A549 (cell line): ENCODE measurements around the gene OBSL1. TPM values are rescaled to one million over a fixed set of nuclear protein-coding genes. Genes with fewer than 3 reads are reported as not detected.
A peak's percentile ranks its signal among the peaks of the same experiment; 100 is the strongest.

Source experiments
- ATAC-seq, 2 experiments: fragments of 200-7000 bp in 1 of 2; fragments of >200 bp in 1 of 2; cut with Nextera tagmentation in 1 of 2; cut with Tn5 transposase in 1 of 2; 3 replicates each; pipeline versions ENCODE4 v1.8.0 to v1.9.1; 2018 to 2020; ENCODE audit warnings: mild to moderate bottlenecking in 1 of 2, moderate library complexity in 1 of 2
- CTCF ChIA-PET: fragments of 300-600 bp; sonication (Branson Sonifier 250); formaldehyde crosslinking; extraction: SDS; loops from one replicate; lab custom pipeline; 2021; ENCODE audit warnings: antibody characterized with exemption, inconsistent platforms; lab: Yijun Ruan, JAX
- POLR2A ChIA-PET: fragments of 350-600 bp; formaldehyde crosslinking; extraction: SDS; loops from one replicate; lab custom pipeline; 2021; ENCODE audit warnings: antibody characterized with exemption, inconsistent platforms; lab: Yijun Ruan, JAX
- DNase-seq, 2 experiments: peaks; one replicate each; pipeline versions ENCODE4 v3.0.0 to v3.0.0-alpha.2; 2011 to 2016; ENCODE audit warnings: low read depth in 1 of 2, low spot score in 1 of 2
- FAIRE-seq: peaks from 2 replicates; lab custom pipeline; 2011; peaks lifted over from hg19 to GRCh38; lab: Jason Lieb, UNC
- H3K27ac ChIP-seq, 2 experiments: fragments of >200 bp; sonication (Bioruptor Twin); formaldehyde crosslinking; 3 replicates each; pipeline ENCODE4 v1.5.1; 2016 to 2017
- H3K4me1 ChIP-seq: fragments of >200 bp; sonication (Bioruptor Twin); formaldehyde crosslinking; 3 replicates; pipeline ENCODE4 v1.6.1; 2016
- H3K4me2 ChIP-seq: fragments of >200 bp; sonication (Bioruptor Twin); formaldehyde crosslinking; 3 replicates; pipeline ENCODE4 v1.6.1; 2016
- H3K4me3 ChIP-seq: fragments of >200 bp; sonication (Bioruptor Twin); formaldehyde crosslinking; 3 replicates; pipeline ENCODE4 v1.5.1; 2016
- H3K9me3 ChIP-seq: fragments of >200 bp; sonication (Bioruptor Twin); formaldehyde crosslinking; 3 replicates; pipeline ENCODE4 v1.6.1; 2016
- BHLHE40 ChIP-seq: IDR thresholded peaks from 2 replicates; pipeline ENCODE4 v1.6.1; 2012; ENCODE audit warnings: low read depth, low read length, inconsistent platforms
- CBX2 ChIP-seq: fragments of 200-600 bp; sonication (generic); IDR thresholded peaks from 2 replicates; pipeline ENCODE4 v1.6.1; 2016; ENCODE audit warnings: low read depth, mild to moderate bottlenecking, borderline replicate concordance
- CBX8 ChIP-seq: fragments of 200-600 bp; sonication (generic); IDR thresholded peaks from 2 replicates; pipeline ENCODE4 v1.6.1; 2016
- CEBPB ChIP-seq, 2 experiments: fragments of >200 bp in 1 of 2; sonication (Bioruptor Twin) in 1 of 2; formaldehyde crosslinking in 1 of 2; IDR thresholded peaks; 2 replicates each; pipeline ENCODE4 v1.6.1; 2012 to 2016
- CHD2 ChIP-seq: fragments of 150-350 bp; IDR thresholded peaks from 2 replicates; pipeline ENCODE4 v1.6.1; 2014; ENCODE audit warnings: low read length; ENCODE audit not compliant: partially characterized antibody
- EHMT2 ChIP-seq: fragments of 200-600 bp; sonication (generic); IDR thresholded peaks from 2 replicates; pipeline ENCODE4 v1.6.1; 2016; ENCODE audit warnings: antibody characterized with exemption, low read depth, mild to moderate bottlenecking, moderate library complexity
- EP300 ChIP-seq, 2 experiments: fragments of >200 bp; sonication (Bioruptor Twin); formaldehyde crosslinking; IDR thresholded peaks; 2 replicates in 1 of 2; 3 replicates in 1 of 2; pipeline ENCODE4 v1.6.1; 2016 to 2017
- GATA3 ChIP-seq: IDR thresholded peaks from 2 replicates; pipeline ENCODE4 v1.6.1; 2012; ENCODE audit warnings: borderline replicate concordance
- HEYL ChIP-seq: fragments of 250-450 bp; sonication (Bioruptor Pico); IDR thresholded peaks from 2 replicates; pipeline ENCODE4 v1.8.0; 2021; ENCODE audit warnings: mild to moderate bottlenecking, moderate library complexity
- HOXB13 ChIP-seq: fragments of 250-450 bp; sonication (Bioruptor Pico); IDR thresholded peaks from 2 replicates; pipeline ENCODE4 v1.5.0; 2020; ENCODE audit warnings: low read depth, mild to moderate bottlenecking, moderate library complexity
- HOXB5 ChIP-seq: fragments of 250-450 bp; sonication (Bioruptor Pico); IDR thresholded peaks from 2 replicates; pipeline ENCODE4 v1.5.0; 2020; ENCODE audit warnings: mild to moderate bottlenecking, moderate library complexity
- JUN ChIP-seq, 2 experiments: fragments of >200 bp; sonication (Bioruptor Twin); formaldehyde crosslinking; IDR thresholded peaks; 2 replicates in 1 of 2; 3 replicates in 1 of 2; pipeline ENCODE4 v1.6.1; 2016 to 2017
- JUNB ChIP-seq: fragments of >200 bp; sonication (Bioruptor Twin); formaldehyde crosslinking; IDR thresholded peaks from 2 replicates; pipeline ENCODE4 v1.6.1; 2016
- KDM1A ChIP-seq: fragments of 200-600 bp; sonication (generic); IDR thresholded peaks from 2 replicates; pipeline ENCODE4 v1.6.1; 2016; ENCODE audit warnings: low read depth, mild to moderate bottlenecking
- MAZ ChIP-seq: fragments of 150-350 bp; IDR thresholded peaks from 2 replicates; pipeline ENCODE4 v1.6.1; 2014; ENCODE audit warnings: antibody characterized with exemption, low read depth, low read length, borderline replicate concordance
- NFE2L2 ChIP-seq: fragments of 150-350 bp; conservative IDR thresholded peaks from 2 replicates; pipeline ENCODE4 v1.6.1; 2014; ENCODE audit warnings: low read length
- NPAS2 ChIP-seq: fragments of 250-450 bp; sonication (Bioruptor Pico); IDR thresholded peaks from 2 replicates; pipeline ENCODE4 v1.8.0; 2022; ENCODE audit warnings: mild to moderate bottlenecking, moderate library complexity, borderline replicate concordance
- PHF8 ChIP-seq: fragments of 200-600 bp; sonication (generic); IDR thresholded peaks from 2 replicates; pipeline ENCODE4 v1.6.1; 2016; ENCODE audit warnings: low read depth, mild to moderate bottlenecking, antibody characterized with exemption, moderate library complexity, borderline replicate concordance
- POLR2A ChIP-seq: IDR thresholded peaks from 2 replicates; pipeline ENCODE4 v1.6.1; 2012; ENCODE audit warnings: mild to moderate bottlenecking, low read length
- POLR2AphosphoS2 ChIP-seq: conservative IDR thresholded peaks from 2 replicates; pipeline ENCODE4 v1.6.1; 2012; ENCODE audit warnings: low read length, improper control_type of control experiment, inconsistent platforms
- RAD21 ChIP-seq, 2 experiments: fragments of >200 bp in 1 of 2; sonication (Bioruptor Twin) in 1 of 2; formaldehyde crosslinking in 1 of 2; IDR thresholded peaks in 1 of 2; conservative IDR thresholded peaks in 1 of 2; 2 replicates in 1 of 2; 3 replicates in 1 of 2; pipeline ENCODE4 v1.6.1; 2012 to 2018; ENCODE audit warnings: inconsistent platforms in 1 of 2
- RARB ChIP-seq: fragments of 250-450 bp; sonication (Bioruptor Pico); IDR thresholded peaks from 2 replicates; pipeline ENCODE4 v1.8.0; 2021; ENCODE audit warnings: mild to moderate bottlenecking, moderate library complexity
- SMC3 ChIP-seq: fragments of >200 bp; sonication (Bioruptor Twin); formaldehyde crosslinking; IDR thresholded peaks from 3 replicates; pipeline ENCODE4 v1.6.1; 2018; ENCODE audit warnings: inconsistent platforms
- SREBF2 ChIP-seq: fragments of 450-650 bp; IDR thresholded peaks from 2 replicates; pipeline ENCODE4 v1.6.1; 2014; ENCODE audit warnings: mild to moderate bottlenecking, moderate library complexity
- ZC3H11A ChIP-seq: fragments of 450-650 bp; IDR thresholded peaks from 2 replicates; pipeline ENCODE4 v1.6.1; 2014; ENCODE audit warnings: antibody characterized with exemption, mild to moderate bottlenecking
- ZNF302 ChIP-seq: fragments of 250-450 bp; sonication (Bioruptor Pico); IDR thresholded peaks from 2 replicates; pipeline ENCODE4 v1.9.0; 2021; ENCODE audit warnings: inconsistent platforms, mild to moderate bottlenecking, moderate library complexity
- ZSCAN20 ChIP-seq: fragments of 250-450 bp; sonication (Bioruptor Pico); IDR thresholded peaks from 2 replicates; pipeline ENCODE4 v1.8.0; 2022; ENCODE audit warnings: mild to moderate bottlenecking, moderate library complexity
- WGBS: methylation state at CpG from one replicate; pipeline ENCODE4 v1.1.6; 2017; ENCODE audit errors: missing lambda C conversion rate; 5-methylcytosine and 5-hydroxymethylcytosine counted together
- polyA plus RNA-seq, 4 experiments: library from polyadenylated mRNA; depleted of rRNA in 3 of 4; stranded (reverse); fragments of >200 nt; fragmentation: RNase III in 1 of 4; extraction: RNeasy Plus Mini Kit Qiagen cat#74134 plus additional on column Dnase treatment in 1 of 4; gene quantifications; 2 replicates in 3 of 4; 3 replicates in 1 of 4; pipeline ENCODE4 v1.2.3, GENCODE V29; 2011 to 2017
- TF ChIP-seq, protein P1 (sequence below): fragments of >200 bp; sonication (Bioruptor Twin); formaldehyde crosslinking; IDR thresholded peaks from 3 replicates; pipeline ENCODE4 v1.6.1; 2016
- TF ChIP-seq, protein P2 (sequence below): fragments of 250-450 bp; sonication (Bioruptor Pico); IDR thresholded peaks from 2 replicates; pipeline ENCODE4 v1.5.0; 2020; ENCODE audit warnings: low read depth, mild to moderate bottlenecking, moderate library complexity
- TF ChIP-seq, protein P3 (sequence below): IDR thresholded peaks from 2 replicates; pipeline ENCODE4 v1.6.1; 2012; ENCODE audit warnings: low read depth, borderline replicate concordance
- TF ChIP-seq, protein P4 (sequence below): fragments of 150-350 bp; IDR thresholded peaks from 2 replicates; pipeline ENCODE4 v1.6.1; 2014; ENCODE audit warnings: low read depth, mild to moderate bottlenecking, low read length
- TF ChIP-seq, protein P5 (sequence below): fragments of 450-650 bp; IDR thresholded peaks from 2 replicates; pipeline ENCODE4 v1.6.1; 2014; ENCODE audit warnings: antibody characterized with exemption
- TF ChIP-seq, protein P6 (sequence below): IDR thresholded peaks from 2 replicates; pipeline ENCODE4 v1.6.1; 2012
- TF ChIP-seq, protein P7 (sequence below): fragments of >200 bp; sonication (Bioruptor Twin); formaldehyde crosslinking; IDR thresholded peaks from 3 replicates; pipeline ENCODE4 v1.5.1; 2016

Gene OBSL1
- polyA plus RNA-seq, 2 of the 4 experiments (the other 2 are of a cell fraction): 14.4 to 31.8 TPM

DNA sequence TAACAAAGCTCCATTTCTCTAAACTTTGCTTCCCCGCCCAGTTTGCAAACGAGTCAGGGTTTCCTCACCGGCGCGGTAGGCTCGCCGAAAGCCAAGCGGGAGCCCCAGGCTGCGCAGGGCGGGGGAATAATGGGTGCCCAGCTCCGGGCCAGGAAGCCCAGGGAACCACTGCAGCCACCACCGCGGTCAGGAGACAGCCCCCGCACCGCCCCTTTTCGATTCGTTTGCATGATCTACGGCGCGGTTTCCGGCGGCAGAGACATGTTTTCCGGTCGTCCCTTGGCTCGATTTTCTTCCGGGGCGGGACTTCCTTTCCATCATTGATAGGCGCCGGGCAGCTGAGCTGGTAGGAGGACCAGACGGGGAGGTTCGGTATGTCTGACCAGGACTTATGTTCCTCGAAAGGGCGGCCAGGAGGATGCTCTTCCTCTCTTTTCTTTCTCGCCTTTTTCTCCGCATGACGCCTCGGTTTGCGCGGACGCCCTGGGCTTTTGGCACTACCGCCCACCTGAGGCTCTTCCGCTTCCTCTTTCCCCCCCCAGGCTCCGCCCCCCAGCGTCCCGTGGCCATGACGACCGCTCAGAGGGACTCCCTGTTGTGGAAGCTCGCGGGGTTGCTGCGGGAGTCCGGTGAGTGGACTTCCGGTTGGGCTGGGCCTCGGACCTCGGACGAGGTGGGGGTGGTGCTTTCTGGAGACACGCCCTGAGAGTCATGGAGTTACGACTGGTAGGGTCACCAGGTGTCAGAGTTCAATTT, 26.4 kb upstream of the OBSL1 start, which contains the start of gene STK11IP:
STK11IP (plus strand) TSS at position 306 of the 756 bp plus-strand sequence; CDS start at position 569, 263 bp downstream.
- CTCF ChIA-PET: interaction anchor here (1.1 to 4.3 kb wide), 7 partner anchors 29 to 69 kb away, joined by 3 to 18 read pairs (median 5); partner anchors contain the start of genes CHPF and TMEM198
- WGBS: 2% methylated on average over 35 of the region's 57 CpGs
- DNase-seq (peak; percentile 98 to 99), FAIRE-seq (no peak), ATAC-seq (peak; percentile 96 to 97)
- peak within 1 kb of the TSS; percentile 95 for H3K4me2 ChIP-seq
- H3K9me3 ChIP-seq: no peaks in the 10 kb centered on the region
- H3K27ac ChIP-seq: peak within 1 kb of the TSS; percentile 90 to 94
- peaks cover 11% of the 10 kb centered on the region; the same call in 2 of the 3 replicates for H3K4me1 ChIP-seq
- H3K4me3 ChIP-seq: peak within 1 kb of the TSS; percentile 71
- POLR2A ChIA-PET: interaction anchor here (0.6 to 2.3 kb wide), 13 partner anchors 21 to 210 kb away, joined by 3 to 19 read pairs (median 3); partner anchors contain the start of genes CHPF, DNPEP, GMPPA and INHA
- TF ChIP-seq ZSCAN20 (CRISPR knock-in tag) (no peak), SREBF2 (no peak), EHMT2 (no peak), GATA3 (no peak; the same call in 1 of the 2 replicates), HOXB13 (no peak), CEBPB (IDR thresholded peaks at IDR 0.05) (no peak; a peak in 1 of 4 replicates), KDM1A (no peak), PHF8 (peak; percentile 90; the same call in 1 of the 2 replicates), NFE2L2 (no peak), POLR2A (peak; percentile 93), BHLHE40 (no peak), ZNF302 (CRISPR knock-in tag) (no peak), JUNB (no peak), MAZ (peak; percentile 57; the same call in 1 of the 2 replicates), HOXB5 (no peak), EP300 (IDR thresholded peaks at IDR 0.05) (no peak), POLR2AphosphoS2 (no peak), JUN (IDR thresholded peaks at IDR 0.05) (peak; percentile 61 to 86), CBX8 (no peak), RAD21 (conservative IDR thresholded peaks at IDR 0.05 in 1 of 2, IDR thresholded peaks at IDR 0.05 in 1 of 2) (no peak), HEYL (no peak), ZC3H11A (no peak), CBX2 (no peak), NPAS2 (CRISPR knock-in tag) (no peak), CHD2 (no peak), RARB (CRISPR knock-in tag) (no peak), SMC3 (no peak)
- TF ChIP-seq, protein P1, sequence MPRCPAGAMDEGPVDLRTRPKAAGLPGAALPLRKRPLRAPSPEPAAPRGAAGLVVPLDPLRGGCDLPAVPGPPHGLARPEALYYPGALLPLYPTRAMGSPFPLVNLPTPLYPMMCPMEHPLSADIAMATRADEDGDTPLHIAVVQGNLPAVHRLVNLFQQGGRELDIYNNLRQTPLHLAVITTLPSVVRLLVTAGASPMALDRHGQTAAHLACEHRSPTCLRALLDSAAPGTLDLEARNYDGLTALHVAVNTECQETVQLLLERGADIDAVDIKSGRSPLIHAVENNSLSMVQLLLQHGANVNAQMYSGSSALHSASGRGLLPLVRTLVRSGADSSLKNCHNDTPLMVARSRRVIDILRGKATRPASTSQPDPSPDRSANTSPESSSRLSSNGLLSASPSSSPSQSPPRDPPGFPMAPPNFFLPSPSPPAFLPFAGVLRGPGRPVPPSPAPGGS: peak; percentile 67; the same call in 2 of the 3 replicates
- TF ChIP-seq, protein P2, sequence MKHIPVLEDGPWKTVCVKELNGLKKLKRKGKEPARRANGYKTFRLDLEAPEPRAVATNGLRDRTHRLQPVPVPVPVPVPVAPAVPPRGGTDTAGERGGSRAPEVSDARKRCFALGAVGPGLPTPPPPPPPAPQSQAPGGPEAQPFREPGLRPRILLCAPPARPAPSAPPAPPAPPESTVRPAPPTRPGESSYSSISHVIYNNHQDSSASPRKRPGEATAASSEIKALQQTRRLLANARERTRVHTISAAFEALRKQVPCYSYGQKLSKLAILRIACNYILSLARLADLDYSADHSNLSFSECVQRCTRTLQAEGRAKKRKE: no peak
- TF ChIP-seq, protein P3, sequence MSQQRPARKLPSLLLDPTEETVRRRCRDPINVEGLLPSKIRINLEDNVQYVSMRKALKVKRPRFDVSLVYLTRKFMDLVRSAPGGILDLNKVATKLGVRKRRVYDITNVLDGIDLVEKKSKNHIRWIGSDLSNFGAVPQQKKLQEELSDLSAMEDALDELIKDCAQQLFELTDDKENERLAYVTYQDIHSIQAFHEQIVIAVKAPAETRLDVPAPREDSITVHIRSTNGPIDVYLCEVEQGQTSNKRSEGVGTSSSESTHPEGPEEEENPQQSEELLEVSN: no peak
- TF ChIP-seq, protein P4, sequence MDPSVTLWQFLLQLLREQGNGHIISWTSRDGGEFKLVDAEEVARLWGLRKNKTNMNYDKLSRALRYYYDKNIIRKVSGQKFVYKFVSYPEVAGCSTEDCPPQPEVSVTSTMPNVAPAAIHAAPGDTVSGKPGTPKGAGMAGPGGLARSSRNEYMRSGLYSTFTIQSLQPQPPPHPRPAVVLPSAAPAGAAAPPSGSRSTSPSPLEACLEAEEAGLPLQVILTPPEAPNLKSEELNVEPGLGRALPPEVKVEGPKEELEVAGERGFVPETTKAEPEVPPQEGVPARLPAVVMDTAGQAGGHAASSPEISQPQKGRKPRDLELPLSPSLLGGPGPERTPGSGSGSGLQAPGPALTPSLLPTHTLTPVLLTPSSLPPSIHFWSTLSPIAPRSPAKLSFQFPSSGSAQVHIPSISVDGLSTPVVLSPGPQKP: peak; percentile 69; the same call in 1 of the 2 replicates
- TF ChIP-seq, protein P5, sequence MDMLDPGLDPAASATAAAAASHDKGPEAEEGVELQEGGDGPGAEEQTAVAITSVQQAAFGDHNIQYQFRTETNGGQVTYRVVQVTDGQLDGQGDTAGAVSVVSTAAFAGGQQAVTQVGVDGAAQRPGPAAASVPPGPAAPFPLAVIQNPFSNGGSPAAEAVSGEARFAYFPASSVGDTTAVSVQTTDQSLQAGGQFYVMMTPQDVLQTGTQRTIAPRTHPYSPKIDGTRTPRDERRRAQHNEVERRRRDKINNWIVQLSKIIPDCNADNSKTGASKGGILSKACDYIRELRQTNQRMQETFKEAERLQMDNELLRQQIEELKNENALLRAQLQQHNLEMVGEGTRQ: 0 out of 2 replicates have a peak, but pooled peaks have one; percentile 24
- TF ChIP-seq, protein P6, sequence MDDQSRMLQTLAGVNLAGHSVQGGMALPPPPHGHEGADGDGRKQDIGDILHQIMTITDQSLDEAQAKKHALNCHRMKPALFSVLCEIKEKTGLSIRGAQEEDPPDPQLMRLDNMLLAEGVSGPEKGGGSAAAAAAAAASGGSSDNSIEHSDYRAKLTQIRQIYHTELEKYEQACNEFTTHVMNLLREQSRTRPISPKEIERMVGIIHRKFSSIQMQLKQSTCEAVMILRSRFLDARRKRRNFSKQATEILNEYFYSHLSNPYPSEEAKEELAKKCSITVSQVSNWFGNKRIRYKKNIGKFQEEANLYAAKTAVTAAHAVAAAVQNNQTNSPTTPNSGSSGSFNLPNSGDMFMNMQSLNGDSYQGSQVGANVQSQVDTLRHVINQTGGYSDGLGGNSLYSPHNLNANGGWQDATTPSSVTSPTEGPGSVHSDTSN: peak; percentile 43
- TF ChIP-seq, protein P7, sequence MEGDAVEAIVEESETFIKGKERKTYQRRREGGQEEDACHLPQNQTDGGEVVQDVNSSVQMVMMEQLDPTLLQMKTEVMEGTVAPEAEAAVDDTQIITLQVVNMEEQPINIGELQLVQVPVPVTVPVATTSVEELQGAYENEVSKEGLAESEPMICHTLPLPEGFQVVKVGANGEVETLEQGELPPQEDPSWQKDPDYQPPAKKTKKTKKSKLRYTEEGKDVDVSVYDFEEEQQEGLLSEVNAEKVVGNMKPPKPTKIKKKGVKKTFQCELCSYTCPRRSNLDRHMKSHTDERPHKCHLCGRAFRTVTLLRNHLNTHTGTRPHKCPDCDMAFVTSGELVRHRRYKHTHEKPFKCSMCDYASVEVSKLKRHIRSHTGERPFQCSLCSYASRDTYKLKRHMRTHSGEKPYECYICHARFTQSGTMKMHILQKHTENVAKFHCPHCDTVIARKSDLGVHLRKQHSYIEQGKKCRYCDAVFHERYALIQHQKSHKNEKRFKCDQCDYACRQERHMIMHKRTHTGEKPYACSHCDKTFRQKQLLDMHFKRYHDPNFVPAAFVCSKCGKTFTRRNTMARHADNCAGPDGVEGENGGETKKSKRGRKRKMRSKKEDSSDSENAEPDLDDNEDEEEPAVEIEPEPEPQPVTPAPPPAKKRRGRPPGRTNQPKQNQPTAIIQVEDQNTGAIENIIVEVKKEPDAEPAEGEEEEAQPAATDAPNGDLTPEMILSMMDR: no peak
